SK-N-SH (cell line): ENCODE results near the gene KIAA1586. TPM values are rescaled to one million over a fixed set of nuclear protein-coding genes. Genes with fewer than 3 reads are reported as not detected.
"Not testable (repeated sequence)": the region's sequence is repeated elsewhere in the genome, so short reads cannot be mapped to it uniquely, and the experiment has no call there.

Source experiments
- CTCF ChIA-PET: fragments of 300-600, 350-600 bp; formaldehyde crosslinking; extraction: SDS; loops from one replicate; lab custom pipeline; 2021; lab: Yijun Ruan, JAX
- POLR2A ChIA-PET: fragments of 350-600 bp; sonication (Branson Sonifier 250); formaldehyde crosslinking; extraction: SDS; loops from one replicate; lab custom pipeline; 2020; ENCODE audit warnings: antibody characterized with exemption, inconsistent platforms; lab: Yijun Ruan, JAX
- DNase-seq: peaks from one replicate; pipeline ENCODE4 v3.0.0; 2012
- H2AFZ ChIP-seq: fragments of 200-600 bp; sonication (generic); 2 replicates; pipeline ENCODE4 v1.8.1; 2016; ENCODE audit warnings: antibody characterized with exemption, mild to moderate bottlenecking, low read depth
- H3F3A ChIP-seq: fragments of 200-600 bp; sonication (generic); replicated peaks from 2 replicates; pipeline ENCODE3; 2016; ENCODE audit warnings: antibody characterized with exemption, mild to moderate bottlenecking; ENCODE audit not compliant: insufficient read depth
- H3K27ac ChIP-seq, 2 experiments: fragments of 200-500 bp in 1 of 2; fragments of 200-600 bp in 1 of 2; sonication (Bioruptor generic) in 1 of 2; sonication (generic), shearing (Covaris generic) in 1 of 2; 2 replicates each; pipeline versions ENCODE4 v1.5.1 to v1.6.1; 2014 to 2016; ENCODE audit warnings: low read depth in 2 of 2, inconsistent platforms in 1 of 2, low read length in 1 of 2, mild to moderate bottlenecking in 1 of 2, mixed read lengths in 1 of 2
- H3K27me3 ChIP-seq: fragments of 200-600 bp; sonication (generic), shearing (Covaris generic); 2 replicates; pipeline ENCODE4 v1.6.1; 2016; ENCODE audit warnings: mixed run types; ENCODE audit not compliant: insufficient read depth
- H3K36me3 ChIP-seq, 2 experiments: fragments of 200-500 bp in 1 of 2; fragments of 200-600 bp in 1 of 2; sonication (Bioruptor generic) in 1 of 2; sonication (generic) in 1 of 2; replicated peaks in 1 of 2; 2 replicates each; pipeline versions ENCODE3 to v1.5.1; 2014 to 2016; ENCODE audit warnings: low read length in 1 of 2, mild to moderate bottlenecking in 1 of 2; ENCODE audit not compliant: insufficient read depth in 2 of 2, control insufficient read depth in 1 of 2
- H3K4me1 ChIP-seq, 2 experiments: fragments of 200-500 bp in 1 of 2; fragments of 200-600 bp in 1 of 2; sonication (Bioruptor generic) in 1 of 2; sonication (generic), shearing (Covaris generic) in 1 of 2; 2 replicates each; pipeline versions ENCODE4 v1.5.1 to v1.6.1; 2014 to 2016; ENCODE audit warnings: low read depth in 1 of 2, low read length in 1 of 2, mixed run types in 1 of 2; ENCODE audit not compliant: insufficient read depth in 2 of 2, control insufficient read depth in 1 of 2
- H3K4me2 ChIP-seq: fragments of 200-600 bp; sonication (generic), shearing (Covaris generic); 2 replicates; pipeline ENCODE4 v1.6.1; 2017; ENCODE audit warnings: mixed run types
- H3K4me3 ChIP-seq, 2 experiments: fragments of 200-500 bp in 1 of 2; fragments of 200-600 bp in 1 of 2; sonication (Bioruptor generic) in 1 of 2; sonication (generic), shearing (Covaris generic) in 1 of 2; 2 replicates each; pipeline versions ENCODE4 v1.5.1 to v1.8.1; 2014 to 2016; ENCODE audit warnings: low read depth in 2 of 2, inconsistent platforms in 1 of 2, low read length in 1 of 2, mild to moderate bottlenecking in 1 of 2, mixed read lengths in 1 of 2, moderate library complexity in 1 of 2
- H3K79me2 ChIP-seq: fragments of 200-600 bp; sonication (generic); 2 replicates; pipeline ENCODE4 v1.8.1; 2017; ENCODE audit warnings: mild to moderate bottlenecking; ENCODE audit not compliant: insufficient read depth
- H3K9ac ChIP-seq: fragments of 200-600 bp; sonication (generic); 2 replicates; pipeline ENCODE4 v1.6.1; 2017; ENCODE audit warnings: mixed run types
- H3K9me2 ChIP-seq: fragments of 200-600 bp; sonication (generic); 2 replicates; pipeline ENCODE4 v1.6.1; 2017; ENCODE audit warnings: mixed run types
- H3K9me3 ChIP-seq: fragments of 200-600 bp; sonication (generic); 2 replicates; pipeline ENCODE4 v1.6.1; 2017; ENCODE audit warnings: mixed run types, mild to moderate bottlenecking, moderate library complexity
- H4K20me1 ChIP-seq: fragments of 200-600 bp; sonication (generic); 2 replicates; pipeline ENCODE4 v1.6.1; 2017; ENCODE audit warnings: mild to moderate bottlenecking, mixed run types; ENCODE audit not compliant: insufficient read depth
- CHD2 ChIP-seq: fragments of 150-350 bp; IDR thresholded peaks from 2 replicates; pipeline ENCODE4 v1.6.1; 2018; ENCODE audit warnings: low read length; ENCODE audit not compliant: partially characterized antibody
- EP300 ChIP-seq, 2 experiments: IDR thresholded peaks; 2 replicates each; pipeline versions ENCODE4 v1.4.0 to v1.6.1; 2012; ENCODE audit warnings: borderline replicate concordance in 1 of 2, low read depth in 1 of 2, low read length in 1 of 2
- FOSL2 ChIP-seq: IDR thresholded peaks from 2 replicates; pipeline ENCODE4 v1.4.0; 2012; ENCODE audit warnings: low read depth, mild to moderate bottlenecking, moderate library complexity, borderline replicate concordance
- FOXM1 ChIP-seq: IDR thresholded peaks from 2 replicates; pipeline ENCODE4 v1.4.0; 2012; ENCODE audit warnings: low read depth, mild to moderate bottlenecking
- MXI1 ChIP-seq: IDR thresholded peaks from 2 replicates; pipeline ENCODE4 v1.6.1; 2012; ENCODE audit warnings: mild to moderate bottlenecking, low read depth, low read length, improper control_type of control experiment
- POLR2AphosphoS5 ChIP-seq: IDR thresholded peaks from 2 replicates; pipeline ENCODE4 v1.6.1; 2012; ENCODE audit warnings: low read depth, low read length
- SIN3A ChIP-seq: IDR thresholded peaks from 2 replicates; pipeline ENCODE4 v1.6.1; 2012; ENCODE audit warnings: low read depth, mild to moderate bottlenecking, low read length, moderate library complexity, borderline replicate concordance
- TAF1 ChIP-seq: IDR thresholded peaks from 2 replicates; pipeline ENCODE4 v1.6.1; 2012; ENCODE audit warnings: low read depth, mild to moderate bottlenecking, low read length, moderate library complexity, borderline replicate concordance
- TCF12 ChIP-seq: IDR thresholded peaks from 2 replicates; pipeline ENCODE4 v1.4.0; 2012
- YY1 ChIP-seq: IDR thresholded peaks from 2 replicates; pipeline ENCODE4 v1.4.0; 2012; ENCODE audit warnings: low read depth, mild to moderate bottlenecking
- WGBS: methylation state at CpG from one replicate; pipeline ENCODE4 v1.1.6; 2017; ENCODE audit warnings: low lambda C conversion rate; 5-methylcytosine and 5-hydroxymethylcytosine counted together
- polyA plus RNA-seq, 3 experiments: library from polyadenylated mRNA; depleted of rRNA; stranded (reverse); fragments of >200 nt; gene quantifications; 2 replicates each; pipeline ENCODE4 v1.2.3, GENCODE V29; 2012
- TF ChIP-seq, protein P1 (sequence below): fragments of 150-350 bp; IDR thresholded peaks from 2 replicates; pipeline ENCODE4 v1.6.1; 2017; ENCODE audit warnings: antibody characterized with exemption, low read length, low read depth, borderline replicate concordance
- TF ChIP-seq, protein P2 (sequence below): IDR thresholded peaks from 2 replicates; pipeline ENCODE4 v1.4.0; 2012; ENCODE audit warnings: low read depth, borderline replicate concordance
- TF ChIP-seq, protein P3 (sequence below): IDR thresholded peaks from 2 replicates; pipeline ENCODE4 v1.6.1; 2012; ENCODE audit warnings: mild to moderate bottlenecking, low read depth, low read length, moderate library complexity

The KIAA1586 gene
- polyA plus RNA-seq, 1 of the 3 experiments (the other 2 are of a cell fraction) = 3.2 TPM

DNA sequence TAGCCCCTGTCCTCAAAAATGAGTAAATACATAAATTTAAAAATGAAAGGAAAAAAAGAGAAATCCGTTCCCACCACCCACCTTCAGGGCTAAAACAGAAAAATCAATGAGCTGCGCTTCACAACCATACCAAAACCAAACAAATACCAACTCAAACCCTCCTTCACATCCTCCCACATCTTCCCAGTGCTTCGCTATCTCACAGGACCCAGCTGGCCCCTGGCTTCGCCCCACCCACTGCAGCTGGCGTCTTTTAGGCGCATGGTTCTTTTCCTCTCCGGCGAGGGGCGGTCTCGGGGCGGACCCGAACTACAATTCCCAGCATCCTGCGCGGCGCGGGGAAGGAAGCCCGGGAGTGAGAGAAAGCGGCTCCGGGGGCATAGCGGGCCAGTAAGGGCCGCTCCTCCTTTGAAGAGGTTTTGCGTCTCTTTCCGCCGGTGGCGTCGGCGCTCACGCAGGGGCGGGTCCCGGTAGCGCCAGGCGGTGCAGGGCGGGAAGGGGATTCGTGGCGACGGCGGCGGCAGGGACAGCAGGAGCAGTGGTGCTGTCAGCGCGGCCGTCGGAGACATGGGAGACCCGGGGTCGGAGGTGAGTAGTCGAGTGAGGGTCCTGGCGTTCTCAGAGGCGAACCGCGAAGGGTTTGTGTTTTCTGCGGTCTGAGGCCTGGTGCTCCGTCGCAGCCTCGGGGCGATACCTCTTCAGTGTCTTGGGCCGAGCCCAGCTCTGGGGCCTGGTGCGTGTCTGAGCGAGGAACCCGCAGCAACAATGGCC, 43.4 kb downstream of the KIAA1586 start, which contains the start of gene ZNF451 (continued):
- TF ChIP-seq FOSL2 (no peak), POLR2AphosphoS5 (peak; percentile 78), TCF12 (peak; percentile 35; the same call in 1 of the 2 replicates), MXI1 (peak; percentile 24; the same call in 1 of the 2 replicates), SIN3A (peak; percentile 65; the same call in 1 of the 2 replicates), FOXM1 (no peak), EP300 (IDR thresholded peaks at IDR 0.05; ENCODE audit: borderline replicate concordance in 1 of 2, low read depth in 1 of 2, low read length in 1 of 2) (no peak), TAF1 (peak; percentile 82), CHD2 (peak; percentile 94), YY1 (no peak)
- TF ChIP-seq, protein P1, sequence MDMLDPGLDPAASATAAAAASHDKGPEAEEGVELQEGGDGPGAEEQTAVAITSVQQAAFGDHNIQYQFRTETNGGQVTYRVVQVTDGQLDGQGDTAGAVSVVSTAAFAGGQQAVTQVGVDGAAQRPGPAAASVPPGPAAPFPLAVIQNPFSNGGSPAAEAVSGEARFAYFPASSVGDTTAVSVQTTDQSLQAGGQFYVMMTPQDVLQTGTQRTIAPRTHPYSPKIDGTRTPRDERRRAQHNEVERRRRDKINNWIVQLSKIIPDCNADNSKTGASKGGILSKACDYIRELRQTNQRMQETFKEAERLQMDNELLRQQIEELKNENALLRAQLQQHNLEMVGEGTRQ = no peak
- TF ChIP-seq, protein P2, sequence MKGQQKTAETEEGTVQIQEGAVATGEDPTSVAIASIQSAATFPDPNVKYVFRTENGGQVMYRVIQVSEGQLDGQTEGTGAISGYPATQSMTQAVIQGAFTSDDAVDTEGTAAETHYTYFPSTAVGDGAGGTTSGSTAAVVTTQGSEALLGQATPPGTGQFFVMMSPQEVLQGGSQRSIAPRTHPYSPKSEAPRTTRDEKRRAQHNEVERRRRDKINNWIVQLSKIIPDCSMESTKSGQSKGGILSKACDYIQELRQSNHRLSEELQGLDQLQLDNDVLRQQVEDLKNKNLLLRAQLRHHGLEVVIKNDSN = no peak
- TF ChIP-seq, protein P3, sequence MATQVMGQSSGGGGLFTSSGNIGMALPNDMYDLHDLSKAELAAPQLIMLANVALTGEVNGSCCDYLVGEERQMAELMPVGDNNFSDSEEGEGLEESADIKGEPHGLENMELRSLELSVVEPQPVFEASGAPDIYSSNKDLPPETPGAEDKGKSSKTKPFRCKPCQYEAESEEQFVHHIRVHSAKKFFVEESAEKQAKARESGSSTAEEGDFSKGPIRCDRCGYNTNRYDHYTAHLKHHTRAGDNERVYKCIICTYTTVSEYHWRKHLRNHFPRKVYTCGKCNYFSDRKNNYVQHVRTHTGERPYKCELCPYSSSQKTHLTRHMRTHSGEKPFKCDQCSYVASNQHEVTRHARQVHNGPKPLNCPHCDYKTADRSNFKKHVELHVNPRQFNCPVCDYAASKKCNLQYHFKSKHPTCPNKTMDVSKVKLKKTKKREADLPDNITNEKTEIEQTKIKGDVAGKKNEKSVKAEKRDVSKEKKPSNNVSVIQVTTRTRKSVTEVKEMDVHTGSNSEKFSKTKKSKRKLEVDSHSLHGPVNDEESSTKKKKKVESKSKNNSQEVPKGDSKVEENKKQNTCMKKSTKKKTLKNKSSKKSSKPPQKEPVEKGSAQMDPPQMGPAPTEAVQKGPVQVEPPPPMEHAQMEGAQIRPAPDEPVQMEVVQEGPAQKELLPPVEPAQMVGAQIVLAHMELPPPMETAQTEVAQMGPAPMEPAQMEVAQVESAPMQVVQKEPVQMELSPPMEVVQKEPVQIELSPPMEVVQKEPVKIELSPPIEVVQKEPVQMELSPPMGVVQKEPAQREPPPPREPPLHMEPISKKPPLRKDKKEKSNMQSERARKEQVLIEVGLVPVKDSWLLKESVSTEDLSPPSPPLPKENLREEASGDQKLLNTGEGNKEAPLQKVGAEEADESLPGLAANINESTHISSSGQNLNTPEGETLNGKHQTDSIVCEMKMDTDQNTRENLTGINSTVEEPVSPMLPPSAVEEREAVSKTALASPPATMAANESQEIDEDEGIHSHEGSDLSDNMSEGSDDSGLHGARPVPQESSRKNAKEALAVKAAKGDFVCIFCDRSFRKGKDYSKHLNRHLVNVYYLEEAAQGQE = no peak

DNA sequence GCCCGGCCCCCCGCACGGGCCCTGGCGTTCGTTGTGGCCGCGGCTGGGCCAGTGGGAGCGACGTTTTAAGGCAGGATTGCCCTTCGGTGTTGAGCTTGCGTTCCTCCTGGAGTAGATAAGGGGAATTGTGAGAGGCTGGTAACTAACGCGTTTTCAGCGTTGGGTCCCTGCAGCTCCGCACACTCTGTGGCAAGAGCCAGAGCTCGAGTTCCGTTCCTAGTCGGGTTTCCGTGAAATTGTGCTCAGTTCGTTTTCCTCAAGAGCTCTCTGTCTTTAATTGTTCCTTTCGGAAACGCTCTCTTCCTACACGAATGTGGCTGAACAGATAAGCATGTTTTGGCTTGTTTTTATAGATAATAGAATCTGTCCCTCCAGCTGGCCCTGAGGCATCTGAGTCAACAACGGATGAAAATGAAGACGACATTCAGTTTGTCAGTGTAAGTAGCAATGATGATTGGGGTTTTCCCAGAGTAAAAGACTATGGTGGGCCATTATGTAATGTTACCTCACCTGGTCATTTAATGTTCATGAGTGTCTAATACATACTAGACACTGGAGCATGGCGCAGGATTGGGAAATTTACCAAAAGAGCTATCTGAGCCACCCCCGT, 44.1 kb downstream of the KIAA1586 start:
- H3K9me2 ChIP-seq, POLR2A ChIA-PET, H3K4me3 ChIP-seq, H2AFZ ChIP-seq, H3K27me3 ChIP-seq, DNase-seq, H3F3A ChIP-seq, CTCF ChIA-PET, H3K27ac ChIP-seq, H3K9ac ChIP-seq, H3K9me3 ChIP-seq: not testable (repeated sequence)
- Histone ChIP-seq H3K79me2 (peaks cover 44% of the 10 kb centered on the region), H3K36me3 (peaks cover 28 to 31% of the 10 kb centered on the region in 2 experiments), H3K4me2 (0 out of 2 replicates have a peak overlapping the region, but pooled peaks have one; percentile 58), H3K4me1 (peaks cover 18 to 21% of the 10 kb centered on the region in 2 experiments; a peak in 3 of 4 replicates), H4K20me1 (peaks cover 28% of the 10 kb centered on the region)
- no CpG with 5 or more reads among the region's 27 CpGs for WGBS

DNA sequence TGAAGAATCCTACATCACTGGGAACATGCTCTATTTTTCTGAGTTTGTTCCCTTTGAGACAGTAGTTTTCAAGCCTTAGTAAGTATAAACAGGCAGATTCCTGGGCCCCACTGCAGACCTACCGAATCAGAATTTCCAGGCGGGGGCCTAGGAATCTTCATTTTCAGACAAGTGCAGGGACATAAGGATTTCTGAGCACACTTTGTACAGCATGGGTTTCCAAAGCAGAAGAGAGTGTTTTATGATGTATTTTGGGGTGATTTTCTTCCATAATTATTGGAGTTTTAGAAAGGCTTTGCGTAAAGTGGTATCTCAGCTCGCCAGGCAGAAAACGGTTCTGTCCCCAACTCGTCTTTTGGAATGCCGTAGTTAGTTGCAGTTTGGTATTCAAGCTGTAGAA, 44.9 kb downstream of the KIAA1586 start:
- peaks cover 31% of the 10 kb centered on the region in 2 experiments for H3K36me3 ChIP-seq
- H3K9me2 ChIP-seq, DNase-seq, H3K9ac ChIP-seq, CTCF ChIA-PET, H3K27me3 ChIP-seq, H3K9me3 ChIP-seq, H2AFZ ChIP-seq, H3F3A ChIP-seq: not testable (repeated sequence)
- peaks cover 18 to 21% of the 10 kb centered on the region in 2 experiments; a peak in 3 of 4 replicates for H3K4me1 ChIP-seq
- POLR2A ChIA-PET = interaction anchor here (0.9 kb wide), 1 partner anchor 43 kb away, joined by 3 read pairs; no protein-coding TSS in a partner anchor
- peaks cover 52% of the 10 kb centered on the region for H3K79me2 ChIP-seq
- peaks cover 35% of the 10 kb centered on the region for H4K20me1 ChIP-seq
- peak overlapping the region; percentile 35 to 62 for H3K4me3 ChIP-seq
- peak overlapping the region in 1 of 2 experiments; percentile 47; a peak in 1 of 4 replicates for H3K27ac ChIP-seq
- 95% methylated on average over 5 of the region's 7 CpGs for WGBS
- peak overlapping the region; percentile 73 for H3K4me2 ChIP-seq
